ENCODE results near the gene NBR1. TPM values are rescaled to one million over a fixed set of nuclear protein-coding genes. Genes with fewer than 3 reads are reported as not detected.
A peak's percentile ranks its signal among the peaks of the same experiment; 100 is the strongest.
"Not testable (repeated sequence)": the region's sequence is repeated elsewhere in the genome, so short reads cannot be mapped to it uniquely, and the experiment has no call there.

NBR1 gene
- total RNA-seq, 2 experiments from 2014 or later: 45.6 to 46.5 TPM

DNA sequence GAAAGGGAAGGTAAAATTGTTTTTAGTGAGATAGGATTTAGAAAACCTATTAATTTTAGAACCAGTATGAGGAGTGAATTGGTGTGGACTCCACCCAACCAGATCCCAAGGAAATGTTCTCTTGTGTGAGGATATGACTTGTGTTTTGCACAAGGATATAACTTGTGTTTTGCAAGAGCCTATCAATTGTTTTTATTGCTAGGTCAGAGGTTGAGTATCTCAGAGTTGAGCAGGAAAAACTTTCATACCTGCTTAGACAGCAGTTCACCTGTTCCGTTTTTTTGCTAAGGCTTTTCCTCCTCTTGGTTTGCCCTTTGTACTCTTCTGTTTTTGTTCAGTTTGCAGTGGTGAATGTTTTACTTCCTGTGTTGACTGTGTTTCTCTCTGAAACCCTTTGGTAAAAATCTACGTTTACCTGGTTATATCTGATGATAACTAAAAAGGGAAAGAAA, 5.1 kb downstream of the NBR1 start:
- POLR2A ChIA-PET: interaction anchor here (1.0 to 1.3 kb wide), 2 partner anchors 36 to 140 kb away, joined by 3 to 6 read pairs; partner anchors contain the start of gene TMEM106A
- Mint-ChIP-seq H3K27me3 (no peaks in the 10 kb centered on the region), H3K27ac (peak overlapping the region; percentile 88), H3K36me3 (ENCODE audit: low read depth) (peaks cover 20% of the 10 kb centered on the region), H3K9me3 (no peaks in the 10 kb centered on the region), H3K4me3 (peak overlapping the region; percentile 51), H3K4me1 (ENCODE audit: low read depth) (peaks cover 47% of the 10 kb centered on the region)
- ATAC-seq: no peak
- no peak for DNase-seq
- intact Hi-C loops (cut with micrococcal nuclease): no loop called here
- TF ChIP-seq, protein P1, sequence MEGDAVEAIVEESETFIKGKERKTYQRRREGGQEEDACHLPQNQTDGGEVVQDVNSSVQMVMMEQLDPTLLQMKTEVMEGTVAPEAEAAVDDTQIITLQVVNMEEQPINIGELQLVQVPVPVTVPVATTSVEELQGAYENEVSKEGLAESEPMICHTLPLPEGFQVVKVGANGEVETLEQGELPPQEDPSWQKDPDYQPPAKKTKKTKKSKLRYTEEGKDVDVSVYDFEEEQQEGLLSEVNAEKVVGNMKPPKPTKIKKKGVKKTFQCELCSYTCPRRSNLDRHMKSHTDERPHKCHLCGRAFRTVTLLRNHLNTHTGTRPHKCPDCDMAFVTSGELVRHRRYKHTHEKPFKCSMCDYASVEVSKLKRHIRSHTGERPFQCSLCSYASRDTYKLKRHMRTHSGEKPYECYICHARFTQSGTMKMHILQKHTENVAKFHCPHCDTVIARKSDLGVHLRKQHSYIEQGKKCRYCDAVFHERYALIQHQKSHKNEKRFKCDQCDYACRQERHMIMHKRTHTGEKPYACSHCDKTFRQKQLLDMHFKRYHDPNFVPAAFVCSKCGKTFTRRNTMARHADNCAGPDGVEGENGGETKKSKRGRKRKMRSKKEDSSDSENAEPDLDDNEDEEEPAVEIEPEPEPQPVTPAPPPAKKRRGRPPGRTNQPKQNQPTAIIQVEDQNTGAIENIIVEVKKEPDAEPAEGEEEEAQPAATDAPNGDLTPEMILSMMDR (IDR thresholded peaks at IDR 0.05): no peak
- CTCF ChIA-PET: interaction anchor here (1.4 kb wide), 1 partner anchor 36 kb away, joined by 3 read pairs; no protein-coding TSS in a partner anchor

DNA sequence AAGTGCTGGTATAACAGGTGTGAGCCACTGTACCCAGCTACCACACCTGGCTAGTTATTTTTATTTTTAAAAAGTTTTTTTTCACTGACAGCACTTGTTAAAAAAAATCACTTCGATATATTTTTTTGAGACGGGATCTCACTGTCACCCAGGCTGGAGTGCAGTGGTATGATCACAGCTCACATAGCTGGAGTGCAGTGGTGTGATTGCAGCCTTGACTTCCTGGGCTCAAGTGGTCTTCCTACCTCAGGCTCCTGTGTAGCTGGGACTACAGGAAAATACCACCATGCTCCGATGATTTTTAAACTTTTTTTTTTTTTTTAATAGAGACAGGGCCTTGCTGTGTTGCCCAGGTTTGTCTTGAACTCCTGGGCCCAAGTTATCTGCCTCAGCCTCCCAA, 12.9 kb downstream of the NBR1 start:
- H3K27me3 Mint-ChIP-seq: no peaks in the 10 kb centered on the region
- no peak overlapping the region for H3K4me3 Mint-ChIP-seq
- H3K9me3 Mint-ChIP-seq: no peaks in the 10 kb centered on the region
- CTCF ChIA-PET: no interaction called here
- H3K27ac Mint-ChIP-seq: no peak overlapping the region
- ATAC-seq (no peak), DNase-seq (no peak)
- intact Hi-C loops (cut with micrococcal nuclease): no loop called here
- TF ChIP-seq, protein P1 (IDR thresholded peaks at IDR 0.05): no peak
- peaks cover 2% of the 10 kb centered on the region for H3K4me1 Mint-ChIP-seq (ENCODE audit: low read depth)
- peaks cover 17% of the 10 kb centered on the region for H3K36me3 Mint-ChIP-seq (ENCODE audit: low read depth)
- POLR2A ChIA-PET: interaction anchor here (0.7 kb wide), 1 partner anchor 58 kb away, joined by 3 read pairs; no protein-coding TSS in a partner anchor

DNA sequence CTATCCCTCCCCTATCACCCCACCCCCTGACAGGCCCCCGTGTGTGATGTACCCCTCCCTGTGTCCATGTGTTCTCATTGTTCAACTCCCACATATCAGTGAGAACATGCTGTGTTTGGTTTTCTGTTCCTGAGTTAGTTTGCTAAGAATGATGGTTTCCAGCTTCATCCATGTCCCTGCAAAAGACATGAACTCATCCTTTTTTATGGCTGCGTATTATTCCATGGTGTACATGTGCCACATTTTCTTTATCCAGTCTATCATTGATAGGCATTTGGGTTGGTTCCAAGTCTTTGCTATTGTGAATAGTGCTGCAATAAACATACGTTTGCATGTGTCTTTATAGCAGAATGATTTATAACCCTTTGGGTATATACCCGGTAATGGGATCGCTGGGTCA, 15.6 kb downstream of the NBR1 start:
- peaks cover 33% of the 10 kb centered on the region for H3K36me3 Mint-ChIP-seq (ENCODE audit: low read depth)
- H3K9me3 Mint-ChIP-seq; ATAC-seq; H3K27me3 Mint-ChIP-seq; H3K27ac Mint-ChIP-seq; H3K4me3 Mint-ChIP-seq; POLR2A ChIA-PET; CTCF ChIA-PET; DNase-seq; H3K4me1 Mint-ChIP-seq (ENCODE audit: low read depth); intact Hi-C loops (cut with micrococcal nuclease): not testable (repeated sequence)

DNA sequence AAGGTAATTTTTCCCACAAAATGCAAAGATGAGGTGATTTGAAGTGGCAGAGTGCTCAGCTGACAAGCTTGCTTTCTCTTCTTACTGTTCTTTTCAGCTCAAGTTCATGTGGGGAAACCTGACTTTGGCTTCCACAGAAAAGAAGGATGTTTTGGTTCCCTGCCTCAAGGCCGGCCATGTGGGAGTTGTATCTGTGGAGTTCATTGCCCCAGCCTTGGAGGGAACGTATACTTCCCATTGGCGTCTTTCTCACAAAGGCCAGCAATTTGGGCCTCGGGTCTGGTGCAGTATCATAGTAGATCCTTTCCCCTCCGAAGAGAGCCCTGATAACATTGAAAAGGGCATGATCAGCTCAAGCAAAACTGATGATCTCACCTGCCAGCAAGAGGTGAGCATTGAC, 22.2 kb downstream of the NBR1 start:
- TF ChIP-seq, protein P1 (IDR thresholded peaks at IDR 0.05): no peak
- Mint-ChIP-seq H3K9me3 (no peaks in the 10 kb centered on the region), H3K36me3 (ENCODE audit: low read depth) (peaks cover 49% of the 10 kb centered on the region), H3K27ac (no peak overlapping the region), H3K27me3 (no peaks in the 10 kb centered on the region), H3K4me3 (no peak overlapping the region), H3K4me1 (ENCODE audit: low read depth) (no peaks in the 10 kb centered on the region)
- ChIA-PET CTCF (no interaction called here), POLR2A (interaction anchor here (0.6 to 3.8 kb wide), 2 partner anchors 123 to 195 kb away, joined by 3 to 23 read pairs; partner anchors contain the start of gene RPL27)
- DNase-seq (no peak), ATAC-seq (no peak)
- intact Hi-C loops (cut with micrococcal nuclease): no loop called here

DNA sequence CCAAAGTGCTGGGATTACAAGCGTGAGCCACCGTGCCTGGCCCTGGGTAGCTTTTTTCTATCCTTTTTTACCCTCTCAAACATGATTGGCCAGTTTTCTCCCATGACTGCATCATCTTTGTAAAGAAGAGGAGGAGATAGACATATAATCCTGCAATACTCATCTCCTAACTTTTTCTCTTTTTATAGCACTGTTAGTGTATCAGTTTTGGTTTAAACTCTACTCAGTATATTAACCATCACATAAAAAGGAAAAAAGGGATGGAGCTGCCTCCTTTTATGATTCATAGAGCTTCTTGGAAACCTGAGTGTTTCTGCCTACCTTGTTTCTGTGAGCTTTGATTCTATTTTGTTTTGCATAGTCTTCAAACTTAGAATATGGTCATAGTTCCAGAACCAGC, 28.6 kb downstream of the NBR1 start:
- intact Hi-C loops (cut with micrococcal nuclease): no loop called here
- no peak overlapping the region for H3K4me3 Mint-ChIP-seq
- TF ChIP-seq, protein P1 (IDR thresholded peaks at IDR 0.05): no peak
- ATAC-seq (peak; percentile 68), DNase-seq (no peak)
- H3K36me3 Mint-ChIP-seq (ENCODE audit: low read depth): peaks cover 45% of the 10 kb centered on the region
- CTCF ChIA-PET: interaction anchor here (0.6 to 1.5 kb wide), 9 partner anchors 12 to 494 kb away, joined by 3 to 8 read pairs (median 4); partner anchors contain the start of genes NBR1 and TMEM106A
- peaks cover 9% of the 10 kb centered on the region for H3K4me1 Mint-ChIP-seq (ENCODE audit: low read depth)
- peak overlapping the region; percentile 76 for H3K27ac Mint-ChIP-seq
- H3K9me3 Mint-ChIP-seq: no peaks in the 10 kb centered on the region
- H3K27me3 Mint-ChIP-seq: no peaks in the 10 kb centered on the region
- POLR2A ChIA-PET: interaction anchor here (0.6 to 2.3 kb wide), 6 partner anchors 10 to 236 kb away, joined by 3 to 16 read pairs (median 3); no protein-coding TSS in a partner anchor
